Gastrocnemius medialis (tissue), 4 donors: ENCODE measurements around the gene LAYN.

ENCODE experiments used
- POLR2A ChIP-seq, 2 donors: fragments of 450-650 bp; IDR thresholded peaks; one replicate each; pipeline ENCODE4 v1.6.1; 2017; ENCODE audit warnings: antibody characterized with exemption in 2 of 2, mild to moderate bottlenecking in 2 of 2, moderate library complexity in 2 of 2
- TF ChIP-seq, protein P1 (sequence below), 5 experiments: fragments of 450-650 bp in 3 of 5; fragments of 200-600 bp in 2 of 5; sonication (generic) in 2 of 5; IDR thresholded peaks in 4 of 5; conservative IDR thresholded peaks in 1 of 5; 1 replicate in 4 of 5; 2 replicates in 1 of 5; pipeline ENCODE4 v1.5.1; 2016 to 2019; ENCODE audit warnings: antibody characterized with exemption in 5 of 5, mild to moderate bottlenecking in 3 of 5, moderate library complexity in 3 of 5

GRCh38 chr11:111535281-111535680 lies 5.2 kb upstream of the LAYN start:
- no peak for TF ChIP-seq POLR2A (IDR thresholded peaks at IDR 0.05)
- TF ChIP-seq, protein P1, sequence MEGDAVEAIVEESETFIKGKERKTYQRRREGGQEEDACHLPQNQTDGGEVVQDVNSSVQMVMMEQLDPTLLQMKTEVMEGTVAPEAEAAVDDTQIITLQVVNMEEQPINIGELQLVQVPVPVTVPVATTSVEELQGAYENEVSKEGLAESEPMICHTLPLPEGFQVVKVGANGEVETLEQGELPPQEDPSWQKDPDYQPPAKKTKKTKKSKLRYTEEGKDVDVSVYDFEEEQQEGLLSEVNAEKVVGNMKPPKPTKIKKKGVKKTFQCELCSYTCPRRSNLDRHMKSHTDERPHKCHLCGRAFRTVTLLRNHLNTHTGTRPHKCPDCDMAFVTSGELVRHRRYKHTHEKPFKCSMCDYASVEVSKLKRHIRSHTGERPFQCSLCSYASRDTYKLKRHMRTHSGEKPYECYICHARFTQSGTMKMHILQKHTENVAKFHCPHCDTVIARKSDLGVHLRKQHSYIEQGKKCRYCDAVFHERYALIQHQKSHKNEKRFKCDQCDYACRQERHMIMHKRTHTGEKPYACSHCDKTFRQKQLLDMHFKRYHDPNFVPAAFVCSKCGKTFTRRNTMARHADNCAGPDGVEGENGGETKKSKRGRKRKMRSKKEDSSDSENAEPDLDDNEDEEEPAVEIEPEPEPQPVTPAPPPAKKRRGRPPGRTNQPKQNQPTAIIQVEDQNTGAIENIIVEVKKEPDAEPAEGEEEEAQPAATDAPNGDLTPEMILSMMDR (IDR thresholded peaks at IDR 0.05 in 4 of 5, conservative IDR thresholded peaks at IDR 0.05 in 1 of 5), result no peak
